IPS-18c (cell line): Measurements from ENCODE around the gene FAM118A.
"Not testable (repeated sequence)": the region's sequence is repeated elsewhere in the genome, so short reads cannot be mapped to it uniquely, and the experiment has no call there.

Experiments used
- H3K4me3 ChIP-seq: 2 replicates; pipeline ENCODE4 v1.7.0; 2013; ENCODE audit warnings: low read depth, mild to moderate bottlenecking, low read length, moderate library complexity; ENCODE audit not compliant: insufficient read depth
- H3K9me3 ChIP-seq: one replicate; pipeline ENCODE4 v1.6.1; 2013; ENCODE audit warnings: mild to moderate bottlenecking, low read length, moderate library complexity; ENCODE audit not compliant: control insufficient read depth, insufficient read depth

FAM118A gene

GRCh38 chr22:45309422-45310227, at the start of gene FAM118A:
FAM118A (plus strand) TSS chr22:45309934; CDS start chr22:45322380, 12,446 bp downstream.
- H3K9me3 ChIP-seq = no peaks in the 10 kb centered on the region
- peak within 1 kb of the TSS; percentile 80 for H3K4me3 ChIP-seq

- not testable (repeated sequence) for H3K4me3 ChIP-seq, H3K9me3 ChIP-seq
Observed at GRCh38 chr22:45260395-45260759, 49.4 kb upstream of the FAM118A start.

GRCh38 chr22:45261407-45262088, 48.2 kb upstream of the FAM118A start:
- Histone ChIP-seq H3K9me3 (no peaks in the 10 kb centered on the region), H3K4me3 (no peak overlapping the region)

DNA sequence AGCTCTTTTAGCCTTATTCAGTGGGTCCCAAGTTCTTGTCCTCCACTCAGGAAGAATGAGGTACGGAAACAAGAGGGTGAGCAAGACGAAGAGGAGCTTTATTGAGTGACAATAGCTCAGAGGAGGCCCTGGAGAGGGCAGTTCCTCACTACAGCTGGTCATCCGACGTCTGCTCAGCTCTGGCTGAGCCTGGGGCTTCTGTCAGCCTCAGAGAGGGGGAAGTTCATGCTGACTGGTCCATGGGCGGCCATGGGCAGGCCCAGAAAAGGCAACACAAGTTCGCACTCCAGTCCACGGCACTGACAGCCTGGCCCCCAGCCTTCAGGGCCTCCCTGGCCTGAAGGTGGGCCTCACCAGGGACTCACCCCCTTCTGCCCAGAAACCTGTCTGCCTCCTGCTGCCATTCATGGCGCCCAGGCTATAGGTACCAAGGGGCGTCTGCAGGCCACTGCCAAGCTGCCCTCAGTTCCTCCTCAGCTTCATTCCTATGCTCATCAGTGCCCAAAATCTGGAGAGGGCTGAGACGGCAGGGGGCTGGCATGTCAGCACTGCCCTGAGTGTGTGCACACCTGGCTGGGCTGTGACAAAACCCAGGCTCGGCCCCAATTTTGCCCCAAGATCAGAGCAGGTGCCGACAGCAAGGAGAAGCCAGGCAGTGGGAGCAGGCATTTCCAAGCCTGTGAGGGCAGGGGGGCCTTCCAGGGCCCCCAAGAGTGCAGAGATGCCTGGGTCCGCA, 47.4 kb upstream of the FAM118A start:
- no peak overlapping the region for H3K4me3 ChIP-seq
- H3K9me3 ChIP-seq = no peaks in the 10 kb centered on the region

- Histone ChIP-seq H3K9me3 (no peaks in the 10 kb centered on the region), H3K4me3 (no peak overlapping the region)
Observed at GRCh38 chr22:45262931-45263462, 46.7 kb upstream of the FAM118A start.

DNA sequence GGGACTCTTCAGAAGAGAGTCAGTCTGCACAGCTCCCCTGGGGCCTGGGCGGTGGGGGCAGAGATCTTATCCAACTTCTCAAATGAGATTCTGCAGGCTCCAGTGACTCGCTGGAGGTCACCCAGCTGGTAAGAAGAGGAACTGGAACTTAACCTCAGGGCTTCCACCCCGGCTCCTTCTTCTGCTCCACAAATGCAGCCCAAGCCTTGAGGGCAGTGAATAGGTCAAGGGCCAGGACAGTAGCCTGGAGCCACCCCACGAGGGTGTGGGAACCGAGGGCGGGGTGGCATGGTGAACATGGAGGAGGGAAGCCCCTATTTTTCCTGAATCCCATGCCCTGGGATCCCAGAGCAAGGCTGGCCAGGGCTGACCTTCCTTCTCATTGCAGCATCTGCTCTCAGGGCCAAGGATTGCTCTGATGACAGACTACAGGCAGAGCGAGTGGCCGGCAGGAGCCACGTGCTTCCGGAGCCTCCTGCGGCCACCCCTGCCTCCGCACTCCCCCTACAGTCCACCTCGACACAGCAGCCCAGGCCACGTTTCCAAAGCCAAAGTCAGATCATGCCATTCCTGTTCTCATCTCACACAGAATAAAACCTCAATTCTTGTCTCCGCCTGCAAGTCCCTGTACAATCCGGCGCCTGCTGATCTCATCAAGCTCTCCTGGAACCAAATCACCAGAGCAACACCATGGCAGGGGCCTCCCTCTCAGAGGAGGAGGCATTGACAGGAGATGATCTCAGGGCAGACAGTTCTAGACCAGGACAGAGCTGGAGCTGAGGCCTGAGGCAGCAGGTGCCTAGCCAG, 46.1 kb upstream of the FAM118A start:
- H3K4me3 ChIP-seq = no peak overlapping the region
- no peaks in the 10 kb centered on the region for H3K9me3 ChIP-seq

DNA sequence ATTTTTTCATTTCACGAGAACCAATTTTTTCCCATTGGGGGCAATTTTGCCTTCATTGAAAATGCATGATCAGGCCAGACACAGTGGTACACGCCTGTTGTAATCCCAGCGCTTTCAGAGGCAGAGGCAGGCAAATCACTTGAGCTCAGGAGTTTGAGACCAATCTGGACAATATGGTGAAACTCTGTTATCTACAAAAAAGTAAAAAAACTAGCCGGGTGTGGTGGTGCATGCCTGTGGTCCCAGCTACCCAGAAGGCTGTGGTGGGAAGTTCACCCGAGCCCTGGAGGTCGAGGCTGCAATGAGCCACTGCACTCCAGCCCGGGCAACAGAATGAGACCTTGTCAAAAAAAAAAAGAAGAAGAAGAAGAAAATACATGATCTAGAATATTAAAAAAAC, 44.2 kb upstream of the FAM118A start:
- no peak overlapping the region for H3K4me3 ChIP-seq
- no peaks in the 10 kb centered on the region for H3K9me3 ChIP-seq

- Histone ChIP-seq H3K4me3 (peak overlapping the region; percentile 69), H3K9me3 (no peaks in the 10 kb centered on the region)
Observed at GRCh38 chr22:45268167-45268957, 41.4 kb upstream of the FAM118A start.

GRCh38 chr22:45268958-45269844, 40.5 kb upstream of the FAM118A start:
- Histone ChIP-seq H3K4me3 (peak overlapping the region; percentile 69), H3K9me3 (no peaks in the 10 kb centered on the region)

GRCh38 chr22:45270095-45271020, 39.4 kb upstream of the FAM118A start:
- Histone ChIP-seq H3K9me3 (no peaks in the 10 kb centered on the region), H3K4me3 (no peak overlapping the region)

- Histone ChIP-seq H3K4me3 (no peak overlapping the region), H3K9me3 (no peaks in the 10 kb centered on the region)
Observed at GRCh38 chr22:45271667-45272201, 38.0 kb upstream of the FAM118A start.

- Histone ChIP-seq H3K9me3 (no peaks in the 10 kb centered on the region), H3K4me3 (no peak overlapping the region)
Observed at GRCh38 chr22:45272498-45272897, 37.2 kb upstream of the FAM118A start.

- Histone ChIP-seq H3K9me3 (no peaks in the 10 kb centered on the region), H3K4me3 (no peak overlapping the region)
Observed at GRCh38 chr22:45273452-45274075, 36.2 kb upstream of the FAM118A start.

DNA sequence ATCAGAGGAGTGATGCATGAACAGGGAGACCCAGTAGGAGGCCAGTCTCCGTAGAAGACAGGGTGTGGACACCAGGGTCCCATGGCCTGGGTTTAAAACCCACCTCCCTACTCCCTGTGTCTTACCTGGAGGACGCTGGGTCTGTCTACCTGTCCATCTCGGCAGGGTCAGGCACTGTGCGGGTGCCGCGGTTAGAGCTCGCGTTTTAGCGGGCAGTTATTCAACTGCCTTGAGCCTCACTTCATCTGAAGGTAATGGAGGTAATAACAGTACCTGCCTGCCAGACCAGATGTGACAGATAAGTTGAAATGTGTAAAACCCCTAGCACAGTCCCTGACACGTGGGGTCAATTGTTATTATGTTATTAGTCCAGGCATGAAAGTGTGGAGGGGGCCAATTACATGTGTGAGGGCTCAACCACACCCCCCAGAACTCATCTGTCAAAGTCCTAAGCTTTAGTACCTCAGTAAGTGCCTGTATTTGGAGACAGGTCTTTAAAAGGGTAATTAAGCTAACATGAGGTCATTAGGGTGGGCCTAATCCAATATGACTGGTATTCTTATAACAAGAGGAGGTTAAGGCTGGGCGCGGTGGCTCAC, 33.1 kb upstream of the FAM118A start:
- Histone ChIP-seq H3K4me3 (no peak overlapping the region), H3K9me3 (no peaks in the 10 kb centered on the region)
